GM21576 (cell line): ENCODE measurements around the gene POMC.
"Not testable (repeated sequence)": the region's sequence is repeated elsewhere in the genome, so short reads cannot be mapped to it uniquely, and the experiment has no call there.

Experiments
- ATAC-seq: cut with Tn5 transposase; IDR thresholded peaks from one replicate; pipeline ENCODE4 v1.9.1; 2021; ENCODE audit warnings: mild to moderate bottlenecking, moderate library complexity; ENCODE audit not compliant: unreplicated experiment

POMC gene

DNA sequence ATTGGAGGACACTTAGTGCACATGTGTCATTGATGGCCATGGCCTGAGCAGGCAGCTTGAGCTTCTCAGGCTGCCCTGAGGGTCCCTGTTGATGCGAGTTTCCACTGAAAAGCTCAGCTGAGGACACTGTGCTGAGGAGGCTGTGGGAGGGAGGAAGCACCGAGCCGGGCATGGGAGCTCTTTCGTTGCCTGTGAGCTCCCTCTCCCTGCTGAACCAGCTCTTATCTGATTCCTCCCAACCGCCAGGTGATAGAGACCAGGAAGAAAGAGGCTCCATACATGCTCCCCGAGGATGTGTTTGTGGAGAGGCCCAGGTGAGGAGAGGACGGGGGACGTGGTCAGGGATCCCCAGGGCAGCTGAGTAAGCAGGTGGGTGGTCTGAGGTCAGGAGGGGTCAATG lies 27.3 kb downstream of the POMC start:
- ATAC-seq, result no peak

GRCh38 chr2:25140535-25140934 lies 27.8 kb downstream of the POMC start:
- ATAC-seq, result not testable (repeated sequence)

- ATAC-seq, result no peak
Measured at GRCh38 chr2:25132693-25133092, 35.7 kb downstream of the POMC start.

- no peak for ATAC-seq
Measured at GRCh38 chr2:25132299-25132635, 36.1 kb downstream of the POMC start.

DNA sequence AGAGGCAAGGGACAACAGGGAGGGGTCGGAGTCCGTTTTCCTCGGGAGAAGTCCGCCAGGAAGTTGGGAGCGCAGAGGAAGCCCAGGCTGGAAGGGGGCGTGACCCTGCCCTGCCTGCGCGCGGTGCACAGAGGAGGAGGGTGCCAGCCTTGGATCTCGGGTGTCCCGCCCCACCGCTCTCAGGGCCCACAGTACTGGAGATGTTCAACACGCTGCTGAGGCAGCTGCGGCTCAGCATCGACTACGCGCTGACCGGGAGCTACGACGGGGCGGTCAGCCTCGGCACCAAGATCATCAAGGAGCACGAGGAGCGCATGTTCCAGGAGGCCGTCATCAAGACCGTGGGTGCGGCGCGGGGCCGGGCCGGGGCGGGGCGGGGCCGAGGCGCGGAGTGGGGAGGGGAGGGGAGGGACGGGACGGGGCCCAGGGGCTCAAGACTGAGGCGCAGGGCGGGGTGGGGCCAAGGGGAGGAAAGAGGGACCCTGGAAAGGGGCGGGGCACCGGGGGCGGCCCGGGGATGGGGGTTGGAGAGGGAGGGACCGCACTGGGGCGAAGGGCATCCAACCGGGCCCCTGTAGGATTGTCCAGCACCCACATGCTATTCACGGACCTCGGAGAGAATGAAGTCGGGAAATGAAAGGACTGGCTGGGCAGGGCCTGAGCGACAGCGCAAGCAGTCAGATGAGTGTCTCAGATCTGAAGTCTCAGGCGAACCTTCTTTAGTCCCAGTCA lies 36.6 kb downstream of the POMC start:
- ATAC-seq, result no peak

- ATAC-seq, result no peak
Measured at GRCh38 chr2:25131253-25131566, 37.2 kb downstream of the POMC start.

DNA sequence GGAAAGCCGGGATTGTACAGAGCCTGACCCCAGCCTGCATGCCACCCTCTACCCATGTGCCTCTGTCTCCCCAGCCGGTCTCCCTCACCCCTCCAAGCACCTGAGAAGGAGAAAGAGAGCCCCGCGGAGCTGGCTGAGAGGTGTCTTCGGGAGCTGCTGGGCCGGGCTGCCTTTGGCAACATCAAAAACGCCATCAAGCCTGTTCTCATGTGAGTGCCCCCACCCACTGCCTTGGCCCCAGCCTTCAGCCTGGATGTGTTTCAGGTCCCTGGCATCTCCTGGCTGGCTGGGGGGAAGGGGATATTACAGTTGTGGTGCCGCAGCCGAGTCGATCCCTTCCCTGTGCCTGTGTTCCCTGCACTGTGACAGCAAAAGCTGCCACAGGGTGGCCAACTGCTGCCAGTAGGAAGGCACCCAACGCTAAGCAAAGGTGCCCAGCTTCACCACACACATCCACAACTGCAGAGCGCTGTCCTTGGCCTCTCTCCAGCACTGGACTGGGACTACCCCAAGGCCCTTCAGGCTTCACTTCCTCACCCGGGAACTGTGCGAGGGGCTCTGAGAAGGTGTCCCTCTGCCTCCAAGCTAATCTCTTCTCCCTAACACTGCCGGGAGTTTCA lies 38.4 kb downstream of the POMC start:
- ATAC-seq, result no peak

DNA sequence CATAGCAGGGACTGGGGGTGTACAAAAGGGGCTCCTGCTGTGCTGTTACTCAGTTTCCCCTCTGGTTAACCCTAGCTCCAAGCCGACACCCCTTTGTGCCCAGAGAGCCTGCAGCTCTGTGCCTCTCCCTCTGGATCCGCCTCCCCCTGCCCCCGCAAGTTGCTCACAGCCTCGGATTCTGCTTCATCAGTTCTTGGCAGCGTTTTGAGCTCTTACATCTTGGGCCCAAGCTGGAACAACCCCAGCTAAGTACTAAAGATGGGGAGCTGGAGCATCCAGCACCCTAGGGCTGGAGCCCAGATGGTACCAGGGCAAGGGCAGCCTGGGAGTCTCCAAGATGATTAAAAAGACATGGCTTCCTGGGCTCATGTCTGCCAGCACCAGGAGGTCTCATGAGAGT lies 40.7 kb downstream of the POMC start:
- ATAC-seq, result no peak

DNA sequence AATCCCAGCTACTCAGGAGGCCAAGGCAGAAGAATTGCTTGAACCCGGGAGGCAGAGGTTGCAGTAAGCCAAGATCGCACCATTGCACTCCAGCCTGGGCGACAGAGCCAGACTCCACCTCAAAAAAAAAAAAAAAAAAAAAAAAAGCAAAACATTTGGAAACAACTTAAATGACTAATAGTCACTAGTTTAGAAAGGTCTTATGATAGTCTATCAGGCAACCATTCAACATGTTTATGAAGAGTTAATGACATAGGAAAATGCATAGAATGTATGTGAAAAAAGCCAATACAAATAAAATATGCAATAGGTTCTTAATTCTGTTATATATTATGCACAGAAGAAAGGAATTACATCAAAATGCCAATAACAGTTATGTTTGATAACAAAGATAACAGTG lies 41.3 kb downstream of the POMC start:
- ATAC-seq, result not testable (repeated sequence)

GRCh38 chr2:25125976-25126375 lies 42.4 kb downstream of the POMC start:
- ATAC-seq, result no peak

GRCh38 chr2:25125189-25125588 lies 43.2 kb downstream of the POMC start:
- no peak for ATAC-seq

GRCh38 chr2:25123682-25124081 lies 44.7 kb downstream of the POMC start:
- ATAC-seq, result no peak

GRCh38 chr2:25122367-25122766 lies 46.0 kb downstream of the POMC start:
- no peak for ATAC-seq

DNA sequence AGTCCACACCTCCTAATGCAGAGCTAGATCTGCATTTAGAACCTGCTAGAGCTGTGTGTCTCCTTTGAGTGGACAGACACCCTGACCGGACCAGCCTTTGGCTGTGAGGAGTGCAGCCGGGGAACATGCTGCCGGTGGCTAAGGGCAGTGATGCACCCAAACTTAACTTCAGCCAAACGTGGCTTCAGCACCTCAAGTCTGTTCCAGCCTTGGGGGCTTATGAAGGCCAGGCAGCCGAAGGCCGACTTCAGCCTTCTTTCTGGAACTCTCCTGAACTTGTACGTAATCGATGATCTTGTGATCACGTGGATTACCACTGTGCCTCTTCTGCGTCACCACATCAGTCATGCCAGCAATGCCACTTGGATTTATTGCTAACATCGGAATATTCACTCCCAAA lies 49.1 kb downstream of the POMC start:
- no peak for ATAC-seq

- ATAC-seq, result no peak
Measured at GRCh38 chr2:25116956-25117355, 51.4 kb downstream of the POMC start.

DNA sequence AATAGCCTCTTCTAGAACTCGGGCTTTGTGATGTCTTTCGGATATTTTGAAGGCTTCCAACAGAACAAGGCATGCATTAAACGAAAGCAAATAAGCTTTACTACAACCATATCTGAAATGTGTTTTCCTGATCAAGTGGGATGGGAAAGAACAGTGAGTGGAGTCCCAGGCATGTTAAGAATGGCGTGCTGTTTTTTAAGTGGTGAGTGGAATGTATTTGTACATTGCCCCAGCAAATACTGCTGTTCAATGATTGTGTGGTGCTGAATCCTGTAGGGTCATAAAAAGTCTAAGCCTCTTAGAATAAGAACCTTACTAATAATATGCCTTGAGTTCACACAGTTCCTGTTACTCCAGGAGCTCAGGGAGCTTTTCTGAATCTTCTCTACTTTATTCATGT lies 52.5 kb downstream of the POMC start:
- no peak for ATAC-seq

DNA sequence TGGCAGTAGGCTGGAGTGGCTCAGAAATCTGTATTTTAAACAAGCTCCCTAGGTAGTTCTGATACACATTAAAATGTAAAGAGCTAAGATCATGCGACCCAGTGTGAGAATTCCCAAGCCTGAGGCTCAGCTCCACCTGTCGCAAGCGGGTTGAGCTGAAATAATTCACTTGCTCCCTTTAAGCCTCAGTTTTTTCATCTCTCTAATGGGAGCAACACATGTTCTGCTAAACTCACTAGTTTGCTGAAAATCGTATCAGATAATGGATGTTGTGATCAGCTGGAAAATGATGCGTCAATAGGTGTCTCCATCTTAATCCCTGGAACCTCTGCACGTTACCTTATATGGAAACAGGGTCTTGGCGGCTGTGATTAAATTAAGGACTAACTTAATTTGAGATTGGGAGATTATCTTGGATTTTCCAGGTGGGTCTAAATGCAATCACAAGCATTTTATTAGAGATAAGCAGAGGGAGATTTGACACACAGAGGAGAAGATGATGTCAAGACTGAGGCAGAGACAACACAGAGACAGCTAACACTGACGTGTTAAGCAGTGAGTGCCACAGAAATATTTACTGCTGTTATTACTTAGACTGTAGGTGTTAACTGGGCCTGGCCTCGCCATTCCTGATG lies 53.0 kb downstream of the POMC start:
- ATAC-seq, result no peak

- no peak for ATAC-seq
Measured at GRCh38 chr2:25112113-25112512, 56.3 kb downstream of the POMC start.
